ENCODE measurements around the gene SNX7. TPM values are rescaled to one million over a fixed set of nuclear protein-coding genes. Genes with fewer than 3 reads are reported as not detected.

Gene SNX7
- total RNA-seq, 2 donors from 2014 or later, result 43.9 to 45.9 TPM

- intact Hi-C loops (cut with DNase I, micrococcal nuclease), result no loop called here
- DNase-seq, result no peak
- ATAC-seq, result no peak
Measured at GRCh38 chr1:98690576-98690975, 29.1 kb downstream of the SNX7 start.

GRCh38 chr1:98692482-98692881 is 31.0 kb downstream of the SNX7 start:
- DNase-seq (no peak), ATAC-seq (no peak)
- intact Hi-C loops (cut with DNase I, micrococcal nuclease), result no loop called here

- ATAC-seq (no peak), DNase-seq (no peak)
- intact Hi-C loops (cut with DNase I, micrococcal nuclease), result no loop called here
Measured at GRCh38 chr1:98693385-98693784, 31.9 kb downstream of the SNX7 start.

GRCh38 chr1:98696077-98696476 is 34.6 kb downstream of the SNX7 start:
- intact Hi-C loops (cut with DNase I, micrococcal nuclease), result no loop called here
- ATAC-seq (no peak), DNase-seq (no peak)

- intact Hi-C loops (cut with DNase I, micrococcal nuclease), result no loop called here
- DNase-seq (no peak), ATAC-seq (no peak)
Measured at GRCh38 chr1:98697781-98698180, 36.3 kb downstream of the SNX7 start.

GRCh38 chr1:98698625-98699024 is 37.1 kb downstream of the SNX7 start:
- DNase-seq, result no peak
- intact Hi-C loops (cut with DNase I, micrococcal nuclease), result no loop called here
- ATAC-seq, result no peak

- ATAC-seq, result no peak
- DNase-seq, result no peak
- intact Hi-C loops (cut with DNase I, micrococcal nuclease), result no loop called here
Measured at GRCh38 chr1:98700228-98700627, 38.7 kb downstream of the SNX7 start.

GRCh38 chr1:98702976-98703375 is 41.5 kb downstream of the SNX7 start:
- ATAC-seq, result no peak
- intact Hi-C loops (cut with DNase I, micrococcal nuclease), result no loop called here
- no peak for DNase-seq

- ATAC-seq (no peak), DNase-seq (no peak)
- intact Hi-C loops (cut with DNase I, micrococcal nuclease), result no loop called here
Measured at GRCh38 chr1:98704474-98704873, 43.0 kb downstream of the SNX7 start.

- DNase-seq, result no peak
- ATAC-seq, result no peak
- intact Hi-C loops (cut with DNase I, micrococcal nuclease), result no loop called here
Measured at GRCh38 chr1:98704971-98705370, 43.5 kb downstream of the SNX7 start.

GRCh38 chr1:98705591-98705990 is 44.1 kb downstream of the SNX7 start:
- intact Hi-C loops (cut with DNase I, micrococcal nuclease), result no loop called here
- ATAC-seq, result no peak
- no peak for DNase-seq

GRCh38 chr1:98706173-98706843 is 44.8 kb downstream of the SNX7 start:
- ATAC-seq (no peak), DNase-seq (no peak)
- intact Hi-C loops (cut with DNase I, micrococcal nuclease), result no loop called here

GRCh38 chr1:98707556-98707955 is 46.0 kb downstream of the SNX7 start:
- ATAC-seq (no peak), DNase-seq (no peak)
- intact Hi-C loops (cut with DNase I, micrococcal nuclease), result no loop called here

GRCh38 chr1:98709906-98710305 is 48.4 kb downstream of the SNX7 start:
- intact Hi-C loops (cut with DNase I, micrococcal nuclease), result no loop called here
- ATAC-seq (no peak), DNase-seq (no peak)

GRCh38 chr1:98723574-98723973 is 62.1 kb downstream of the SNX7 start:
- intact Hi-C loops (cut with DNase I, micrococcal nuclease), result no loop called here
- ATAC-seq, result no peak
- DNase-seq, result no peak

- no peak for DNase-seq
- intact Hi-C loops (cut with DNase I, micrococcal nuclease), result no loop called here
- peak; percentile 73 for ATAC-seq
Measured at GRCh38 chr1:98732985-98733781, 71.7 kb downstream of the SNX7 start.

- intact Hi-C loops (cut with DNase I, micrococcal nuclease), result no loop called here
- ATAC-seq (no peak), DNase-seq (no peak)
Measured at GRCh38 chr1:98733782-98734112, 72.2 kb downstream of the SNX7 start.

GRCh38 chr1:98735756-98736155 is 74.2 kb downstream of the SNX7 start:
- intact Hi-C loops (cut with DNase I, micrococcal nuclease), result no loop called here
- DNase-seq, result no peak
- no peak for ATAC-seq

- no peak for DNase-seq
- intact Hi-C loops (cut with DNase I, micrococcal nuclease), result no loop called here
- ATAC-seq, result no peak
Measured at GRCh38 chr1:98737835-98738234, 76.3 kb downstream of the SNX7 start.

GRCh38 chr1:98739762-98740161 is 78.2 kb downstream of the SNX7 start:
- intact Hi-C loops (cut with DNase I, micrococcal nuclease), result no loop called here
- no peak for ATAC-seq
- no peak for DNase-seq

GRCh38 chr1:98741164-98741563 is 79.6 kb downstream of the SNX7 start:
- intact Hi-C loops (cut with DNase I, micrococcal nuclease), result no loop called here
- DNase-seq (no peak), ATAC-seq (no peak)
